ES-I3 (cell line): ENCODE data around the gene STK24.

Experiments used
- H3K36me3 ChIP-seq: 2 replicates; pipeline ENCODE4 v1.6.1; 2013; ENCODE audit warnings: mild to moderate bottlenecking, low read length, control low read depth, moderate library complexity; ENCODE audit not compliant: insufficient read depth
- H3K4me1 ChIP-seq: 2 replicates; pipeline ENCODE4 v1.6.1; 2013; ENCODE audit warnings: mild to moderate bottlenecking, control low read depth, low read length; ENCODE audit not compliant: insufficient read depth
- H3K9ac ChIP-seq: 2 replicates; pipeline ENCODE4 v1.6.1; 2013; ENCODE audit warnings: low read depth, mild to moderate bottlenecking, low read length, moderate library complexity
- H3K9me3 ChIP-seq: 2 replicates; pipeline ENCODE4 v1.6.1; 2013; ENCODE audit warnings: mild to moderate bottlenecking, low read length, moderate library complexity; ENCODE audit not compliant: control insufficient read depth, insufficient read depth

The STK24 gene

DNA sequence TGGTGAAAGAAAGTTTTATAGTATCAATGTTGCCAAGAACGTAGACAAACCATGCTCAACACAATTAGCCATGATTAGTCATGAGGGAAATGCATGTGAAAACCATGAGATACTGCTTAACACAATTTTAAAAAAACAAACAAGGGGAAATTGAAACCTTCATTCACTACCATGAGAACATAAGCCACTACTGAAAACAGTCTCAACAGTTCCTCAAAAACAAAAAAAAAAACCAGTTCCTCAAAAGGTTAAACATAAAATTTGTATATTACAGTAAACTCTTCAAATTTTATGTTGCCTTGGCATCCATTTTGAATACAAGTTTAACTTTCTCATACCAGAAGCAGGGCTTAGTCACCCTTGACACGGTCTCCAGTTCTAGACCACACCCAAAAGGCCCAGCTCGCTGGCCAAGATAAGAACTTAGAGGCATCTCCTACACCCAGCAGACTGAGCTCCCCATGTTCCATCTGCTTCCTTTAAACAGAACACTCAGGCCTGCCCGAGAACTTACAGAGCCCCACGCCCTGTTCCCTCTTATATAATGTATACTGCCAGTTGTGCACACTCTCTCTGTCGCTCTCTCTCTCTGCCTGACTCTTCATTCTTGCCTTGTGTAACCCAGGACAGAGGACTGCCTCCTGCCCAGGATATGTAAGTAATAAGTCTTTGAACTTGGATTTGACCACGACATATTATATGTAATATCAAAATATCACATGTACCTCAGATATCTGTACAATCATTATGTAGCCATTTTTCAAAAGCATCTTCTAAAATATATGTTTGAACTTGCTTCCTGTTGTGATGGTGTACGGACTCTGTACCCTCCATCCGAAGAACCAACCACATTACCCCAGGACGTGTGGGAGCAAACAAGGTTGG, 67.4 kb downstream of the STK24 start:
- H3K4me1 ChIP-seq: peaks cover 37% of the 10 kb centered on the region
- H3K36me3 ChIP-seq: peaks cover 3% of the 10 kb centered on the region; the same call in 1 of the 2 replicates
- no peak overlapping the region for H3K9ac ChIP-seq
- H3K9me3 ChIP-seq: no peaks in the 10 kb centered on the region

DNA sequence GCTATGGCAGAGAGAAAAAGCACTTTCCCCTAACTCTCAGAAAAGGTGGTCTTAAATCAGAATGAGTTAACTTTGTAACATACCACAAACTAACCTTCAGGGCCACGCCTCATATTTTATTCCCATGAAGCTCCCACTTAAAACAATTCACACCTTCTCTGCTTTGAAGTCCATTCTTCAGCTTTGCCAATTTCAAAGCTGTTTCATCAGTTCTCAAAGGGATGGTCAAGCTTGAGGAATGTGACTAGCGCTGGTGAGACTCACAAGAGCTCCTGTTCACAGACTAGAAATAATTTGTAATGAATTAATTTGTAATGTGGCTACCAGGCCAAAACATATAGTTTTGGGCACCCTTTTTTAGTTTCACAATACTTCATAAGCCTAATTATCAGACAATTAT, 68.2 kb downstream of the STK24 start:
- Histone ChIP-seq H3K9me3 (no peaks in the 10 kb centered on the region), H3K36me3 (peaks cover 3% of the 10 kb centered on the region; the same call in 1 of the 2 replicates), H3K9ac (no peak overlapping the region), H3K4me1 (peaks cover 37% of the 10 kb centered on the region)

DNA sequence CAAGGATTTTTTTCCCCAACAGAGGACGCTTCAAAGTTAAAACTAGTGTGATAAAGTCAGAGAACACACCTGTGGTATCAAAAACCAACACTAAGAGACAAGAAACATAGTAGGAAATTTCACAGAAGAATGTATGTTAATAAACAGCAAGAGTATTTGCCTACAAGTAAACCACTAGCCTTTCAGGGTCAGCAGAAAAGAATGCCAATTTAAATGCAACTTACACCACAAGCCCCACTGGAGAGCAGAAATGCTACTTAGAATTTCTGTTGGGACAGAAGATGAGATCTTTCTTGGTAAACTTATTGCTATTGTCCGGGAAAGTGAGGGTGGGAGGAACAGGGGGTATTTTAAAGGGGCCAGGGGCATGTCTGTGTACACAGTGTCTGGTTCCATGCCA, 68.6 kb downstream of the STK24 start:
- Histone ChIP-seq H3K9ac (no peak overlapping the region), H3K9me3 (no peaks in the 10 kb centered on the region), H3K36me3 (0 out of 2 replicates have a peak, but pooled peaks cover 3% of the 10 kb centered on the region), H3K4me1 (peaks cover 37% of the 10 kb centered on the region)

DNA sequence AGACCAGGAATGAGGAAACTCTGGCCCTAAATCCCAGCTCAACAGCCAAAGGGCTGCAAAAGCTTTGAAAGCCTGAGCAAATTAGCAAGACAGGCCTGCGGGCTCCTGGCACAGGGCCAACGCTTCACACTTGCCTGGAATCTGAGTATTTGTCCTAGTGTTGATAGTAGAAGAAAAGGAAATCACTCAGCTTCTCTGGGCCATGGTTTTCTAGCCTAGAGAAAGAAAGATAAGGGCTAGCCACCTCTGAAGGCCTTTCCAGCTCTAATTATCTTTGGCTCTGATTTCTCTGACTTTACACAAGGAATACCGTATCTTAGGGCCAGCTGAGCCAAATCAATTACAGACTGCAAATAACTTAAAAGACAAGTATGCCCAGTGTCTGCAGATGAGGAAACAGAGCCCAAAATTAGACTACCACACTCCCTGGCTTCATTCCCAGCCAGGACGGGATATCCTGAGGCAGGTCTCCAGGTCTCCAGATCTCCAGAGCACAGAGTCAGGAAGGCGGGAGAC, 69.6 kb downstream of the STK24 start:
- Histone ChIP-seq H3K4me1 (peaks cover 37% of the 10 kb centered on the region), H3K9me3 (no peaks in the 10 kb centered on the region), H3K9ac (no peak overlapping the region), H3K36me3 (no peaks in the 10 kb centered on the region)

DNA sequence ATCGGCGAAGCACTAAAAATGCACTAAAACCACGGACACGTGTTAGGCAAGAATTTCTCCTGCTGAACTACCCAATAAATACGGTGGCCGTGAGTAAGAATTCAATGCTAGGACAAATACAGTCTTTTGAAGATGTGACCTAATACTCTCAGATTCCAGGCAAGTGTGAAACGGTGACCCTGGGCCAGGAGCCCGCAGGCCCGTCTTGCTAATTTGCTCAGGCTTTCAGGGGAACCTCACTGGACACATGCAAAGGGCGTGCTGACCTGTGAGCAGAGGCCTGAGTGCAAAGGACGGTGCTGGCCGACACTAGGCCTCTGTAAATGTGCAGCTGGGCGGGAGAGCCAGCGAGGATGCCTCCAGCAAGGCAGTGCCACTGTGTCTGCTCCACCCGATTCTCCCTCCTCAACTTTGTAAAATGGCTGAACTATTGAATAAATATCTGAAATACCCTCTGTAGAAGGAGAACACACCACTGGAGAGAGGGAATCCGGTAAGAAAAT, 70.1 kb downstream of the STK24 start:
- Histone ChIP-seq H3K9ac (no peak overlapping the region), H3K36me3 (no peaks in the 10 kb centered on the region), H3K4me1 (peaks cover 37% of the 10 kb centered on the region), H3K9me3 (no peaks in the 10 kb centered on the region)

DNA sequence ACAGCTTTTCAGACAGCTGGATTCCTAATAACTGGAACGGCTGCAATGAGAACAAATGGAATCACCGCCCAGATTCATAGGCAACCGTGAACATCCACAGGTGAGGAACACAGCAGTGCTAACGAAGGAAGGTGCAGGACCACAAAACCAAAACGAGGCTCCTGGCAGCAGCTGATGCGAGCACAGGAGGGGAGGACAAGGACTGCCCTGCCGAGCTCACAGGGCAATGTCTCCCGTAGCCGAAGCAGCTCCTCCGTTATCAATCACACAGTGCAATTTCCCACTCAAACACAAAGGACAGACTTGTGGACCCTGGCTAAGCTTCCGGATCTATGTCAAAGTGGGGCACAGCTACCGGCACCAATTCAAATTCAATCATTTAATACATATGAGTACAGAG, 70.6 kb downstream of the STK24 start:
- Histone ChIP-seq H3K9me3 (no peaks in the 10 kb centered on the region), H3K4me1 (peaks cover 37% of the 10 kb centered on the region), H3K36me3 (no peaks in the 10 kb centered on the region), H3K9ac (no peak overlapping the region)

DNA sequence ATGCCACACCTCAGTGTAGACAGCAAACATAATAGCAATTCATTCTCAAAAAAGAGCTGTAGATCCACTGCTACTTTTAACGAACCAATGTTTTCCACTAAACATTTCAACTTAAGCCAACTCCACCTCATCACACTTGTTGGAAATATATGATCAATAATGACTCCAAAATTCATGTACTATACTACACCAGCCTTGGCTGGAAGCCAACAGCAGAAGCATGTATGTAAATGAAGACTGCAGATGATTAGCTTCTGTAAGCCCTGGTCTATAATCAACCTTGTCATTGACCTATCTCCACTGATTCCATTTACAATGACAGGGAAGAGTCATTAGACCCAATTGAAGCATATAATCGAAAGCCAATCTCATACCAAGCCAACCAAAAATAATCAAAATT, 71.7 kb downstream of the STK24 start:
- H3K4me1 ChIP-seq: peaks cover 37% of the 10 kb centered on the region
- peaks cover 1% of the 10 kb centered on the region; the same call in 1 of the 2 replicates for H3K36me3 ChIP-seq
- no peaks in the 10 kb centered on the region for H3K9me3 ChIP-seq
- no peak overlapping the region for H3K9ac ChIP-seq

DNA sequence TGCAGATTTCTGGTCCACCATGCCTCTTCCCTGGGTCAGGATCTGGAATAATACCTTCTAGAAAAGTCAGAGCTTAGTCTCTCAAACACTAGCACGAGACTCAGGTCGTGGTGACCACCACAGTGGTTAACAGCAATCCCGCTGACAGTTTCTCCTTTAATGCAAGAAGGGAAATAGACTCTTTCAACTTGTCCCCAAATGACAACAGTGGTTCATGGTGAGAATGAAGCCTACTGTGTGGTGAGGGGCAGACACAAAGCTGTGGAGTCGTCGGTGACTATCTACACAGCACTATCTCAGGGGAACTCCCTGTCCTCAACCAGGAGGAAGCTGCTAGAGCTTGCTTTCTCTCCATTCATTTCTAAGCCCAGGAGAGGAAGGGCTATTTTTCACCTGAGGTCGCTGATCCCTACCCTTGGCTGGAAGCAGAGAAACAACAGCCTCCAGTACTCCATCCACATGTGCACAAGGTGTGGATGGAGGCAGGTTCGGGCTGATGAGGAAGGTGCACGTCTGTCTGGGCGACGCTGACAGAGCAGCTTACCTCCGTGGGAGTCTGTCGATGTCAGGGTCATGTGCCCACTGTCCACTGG, 72.4 kb downstream of the STK24 start:
- Histone ChIP-seq H3K9ac (no peak overlapping the region), H3K36me3 (peaks cover 7% of the 10 kb centered on the region; the same call in 1 of the 2 replicates), H3K9me3 (no peaks in the 10 kb centered on the region), H3K4me1 (peaks cover 34% of the 10 kb centered on the region)

DNA sequence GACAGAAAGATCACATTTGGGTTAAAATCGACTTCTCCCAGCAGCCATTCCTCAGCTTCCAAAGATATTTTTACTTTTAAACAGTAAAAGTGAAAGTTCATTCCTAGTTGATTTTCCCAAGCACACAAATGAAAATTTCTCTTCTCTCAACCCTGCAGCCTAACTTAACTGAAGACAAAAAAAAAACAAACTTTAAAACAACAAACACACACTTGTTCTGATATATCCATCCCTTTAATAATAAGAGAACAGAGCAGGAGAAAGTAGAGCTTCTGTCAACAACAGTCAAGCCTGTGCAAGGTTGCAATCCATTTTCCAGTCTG, 72.9 kb downstream of the STK24 start:
- Histone ChIP-seq H3K4me1 (peaks cover 29% of the 10 kb centered on the region), H3K9ac (no peak overlapping the region), H3K36me3 (peaks cover 9% of the 10 kb centered on the region; the same call in 1 of the 2 replicates), H3K9me3 (no peaks in the 10 kb centered on the region)

DNA sequence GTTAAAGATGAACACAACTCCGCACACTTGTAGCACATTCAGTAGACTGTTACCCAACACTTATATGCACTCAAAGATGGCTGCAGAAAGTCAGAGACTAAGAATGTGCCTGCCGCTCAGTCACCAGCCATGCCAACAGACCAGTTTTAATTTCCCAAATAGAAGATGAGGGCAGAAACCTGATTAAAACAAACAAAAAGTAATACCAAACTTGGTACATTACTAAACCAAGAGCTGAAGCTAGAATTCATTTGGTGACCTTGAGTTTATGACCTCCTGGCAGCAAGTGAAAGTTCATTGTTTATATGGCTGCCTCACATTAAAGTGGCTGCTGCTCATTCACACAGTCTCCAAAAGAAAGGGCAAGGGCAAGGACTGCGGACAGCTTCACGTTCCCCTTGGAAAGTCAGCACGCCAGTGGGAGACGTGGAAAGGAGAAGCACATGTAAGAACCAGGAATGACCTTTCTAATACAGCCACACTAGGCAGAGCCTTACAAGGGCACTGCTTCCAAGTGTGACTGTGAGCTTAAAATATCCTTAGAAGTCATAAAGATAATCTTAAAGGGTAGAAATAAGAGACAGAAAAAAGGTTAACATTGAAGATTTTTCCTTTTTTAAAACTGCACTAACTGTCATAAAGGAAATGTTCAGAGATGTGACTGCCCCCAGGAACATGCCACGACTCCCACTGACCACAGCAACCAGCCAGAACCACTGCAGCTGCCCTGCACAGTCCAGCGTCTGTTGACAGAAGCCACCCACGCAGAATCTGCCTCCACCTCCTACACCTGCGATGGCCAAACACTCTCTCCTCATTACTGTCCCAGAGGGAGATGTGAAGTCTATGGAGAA, 73.5 kb downstream of the STK24 start:
- no peak overlapping the region for H3K9ac ChIP-seq
- H3K9me3 ChIP-seq: no peaks in the 10 kb centered on the region
- peaks cover 24% of the 10 kb centered on the region for H3K4me1 ChIP-seq

DNA sequence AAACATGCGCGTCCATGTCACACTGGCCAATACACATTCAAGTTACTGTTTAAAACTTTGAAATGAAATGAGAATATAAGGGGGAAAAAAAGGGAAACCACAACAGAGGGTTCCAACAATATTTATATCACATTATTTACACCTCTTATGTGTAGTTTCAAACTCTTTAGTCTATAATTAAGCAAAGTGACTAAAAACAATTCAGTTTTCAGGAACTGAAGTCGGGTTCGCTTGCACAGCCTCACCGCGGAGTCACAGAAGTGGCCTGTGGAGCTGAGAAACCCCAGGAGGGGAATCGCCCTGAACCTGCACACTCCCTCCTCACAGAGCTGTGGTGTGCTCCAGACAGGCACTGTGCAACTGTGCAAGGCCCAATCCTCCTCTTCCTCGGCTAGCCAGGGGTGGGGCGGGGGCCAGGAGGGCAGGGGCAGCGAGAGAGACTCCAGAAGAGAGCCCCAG, 75.9 kb downstream of the STK24 start:
- H3K9ac ChIP-seq: no peak overlapping the region
- no peaks in the 10 kb centered on the region for H3K9me3 ChIP-seq
- H3K4me1 ChIP-seq: peaks cover 14% of the 10 kb centered on the region; the same call in 1 of the 2 replicates
- H3K36me3 ChIP-seq: peaks cover 13% of the 10 kb centered on the region

More for the DNA sequence above, 73.5 kb downstream of the STK24 start:
- H3K36me3 ChIP-seq: peaks cover 10% of the 10 kb centered on the region

DNA sequence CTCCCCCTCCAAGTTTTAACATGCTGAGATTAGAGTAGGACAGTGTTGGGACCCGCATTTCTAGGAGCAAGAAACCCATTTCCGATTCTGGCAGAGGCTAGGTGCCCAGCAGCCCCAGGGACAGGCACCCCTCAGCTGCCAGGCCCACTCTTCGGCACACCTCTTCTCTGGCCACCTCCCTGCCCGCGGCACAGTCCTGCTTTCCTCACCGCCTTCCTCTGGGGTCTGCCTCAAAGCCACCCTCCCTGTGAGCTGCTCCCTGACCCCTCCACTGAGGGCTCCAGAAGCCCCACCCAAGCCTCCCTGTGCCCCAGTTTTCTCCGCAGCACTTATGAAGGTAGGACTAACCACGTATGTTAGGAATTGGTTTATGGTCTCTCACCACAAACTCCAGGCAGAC, 79.9 kb downstream of the STK24 start:
- no peak overlapping the region for H3K9ac ChIP-seq
- no peaks in the 10 kb centered on the region for H3K9me3 ChIP-seq
- H3K4me1 ChIP-seq: peaks cover 24% of the 10 kb centered on the region
- peaks cover 15% of the 10 kb centered on the region for H3K36me3 ChIP-seq

DNA sequence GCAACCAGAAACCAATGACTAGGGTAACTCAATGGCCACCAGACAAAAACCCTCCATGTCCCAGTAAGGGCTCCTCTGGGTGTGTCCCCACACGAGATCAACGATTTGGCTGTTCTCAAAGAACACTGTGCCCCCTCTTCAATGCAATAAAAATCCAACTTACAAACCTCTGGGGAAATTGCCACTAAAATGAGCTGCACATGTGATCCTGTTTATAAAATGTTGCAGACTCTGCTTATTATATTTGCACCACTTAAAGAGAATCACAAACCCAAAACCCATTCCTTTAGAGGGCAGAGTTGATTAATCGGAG, 80.5 kb downstream of the STK24 start:
- Histone ChIP-seq H3K4me1 (peaks cover 25% of the 10 kb centered on the region), H3K9ac (no peak overlapping the region), H3K36me3 (peaks cover 15% of the 10 kb centered on the region), H3K9me3 (no peaks in the 10 kb centered on the region)
